ENCODE measurements around the gene EIF5B. TPM values are rescaled to one million over a fixed set of nuclear protein-coding genes. Genes with fewer than 3 reads are reported as not detected.
"Not testable (repeated sequence)": the region's sequence is repeated elsewhere in the genome, so short reads cannot be mapped to it uniquely, and the experiment has no call there.

The EIF5B gene
- total and polyA plus RNA-seq, 9 donors = 19.8 to 60.6 (median 53.0) TPM

DNA sequence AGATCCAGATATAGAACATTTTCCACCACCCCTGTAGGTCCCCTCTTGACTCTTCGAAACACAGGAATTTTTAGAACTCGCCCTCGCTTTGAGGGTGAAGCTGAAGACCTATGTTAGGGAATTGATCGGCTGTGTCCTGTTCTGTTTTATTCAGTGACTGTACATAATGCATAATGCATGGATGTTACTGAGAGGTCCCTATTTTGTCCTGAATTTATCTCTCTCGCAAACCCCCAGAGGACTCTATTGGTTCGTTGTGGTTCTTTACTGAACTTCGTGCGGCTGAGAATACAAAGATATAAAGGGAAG, 431 bp upstream of the EIF5B start:
- Histone ChIP-seq H3K4me3 (ENCODE audit: low read length) (peak overlapping the region; percentile 89), H3K36me3 (ENCODE audit: control insufficient read depth, insufficient read depth, low read length) (peaks cover 8% of the 10 kb centered on the region), H3K27ac (ENCODE audit: low read length) (peak overlapping the region; percentile 98), H3K27me3 (ENCODE audit: control insufficient read depth, insufficient read depth, low read length) (no peaks in the 10 kb centered on the region), H3K4me1 (ENCODE audit: control insufficient read depth, insufficient read depth, low read length) (peaks cover 12% of the 10 kb centered on the region), H3K9me3 (replicated peaks; ENCODE audit: control insufficient read depth, low read depth, low read length) (no peaks in the 10 kb centered on the region)
- no peak for DNase-seq
- WGBS (ENCODE audit: insufficient coverage) = 3% methylated on average over 6 of the region's 8 CpGs

DNA sequence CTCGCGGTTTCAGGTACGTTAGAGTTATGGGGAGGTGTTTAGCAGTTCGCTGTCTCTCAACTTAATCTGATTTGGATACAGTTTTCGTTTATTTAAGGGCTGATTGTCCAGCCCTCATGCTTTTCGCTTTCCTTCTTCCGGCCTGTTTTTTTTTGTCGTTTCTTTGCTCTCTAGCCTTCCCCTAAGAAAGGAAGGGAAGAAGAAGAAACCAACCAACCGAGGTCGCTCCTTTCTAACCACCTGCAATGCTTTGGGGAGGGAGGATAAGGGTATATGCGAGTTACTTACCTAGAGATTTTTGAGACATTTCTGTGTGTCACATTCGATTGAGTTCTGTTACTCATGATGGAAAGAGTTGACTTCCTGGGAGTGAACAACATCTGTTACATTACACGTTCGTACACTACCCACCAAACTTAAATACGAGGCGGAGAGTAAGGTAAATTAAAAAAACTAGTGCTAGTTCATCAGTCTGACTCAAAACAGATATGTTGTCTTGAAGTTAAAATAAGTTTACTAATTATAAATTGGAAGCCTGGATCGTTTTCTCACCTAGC, 918 bp downstream of the EIF5B start:
- WGBS (ENCODE audit: insufficient coverage) = 80% methylated on average over 1 of the region's 17 CpGs
- peak overlapping the region; percentile 98 for H3K27ac ChIP-seq (ENCODE audit: low read length)
- DNase-seq = peak; percentile 15
- H3K9me3 ChIP-seq (replicated peaks; ENCODE audit: control insufficient read depth, low read depth, low read length) = no peaks in the 10 kb centered on the region
- no peaks in the 10 kb centered on the region for H3K27me3 ChIP-seq (ENCODE audit: control insufficient read depth, insufficient read depth, low read length)
- no peaks in the 10 kb centered on the region for H3K36me3 ChIP-seq (ENCODE audit: control insufficient read depth, insufficient read depth, low read length)
- peaks cover 12% of the 10 kb centered on the region for H3K4me1 ChIP-seq (ENCODE audit: control insufficient read depth, insufficient read depth, low read length)
- peak overlapping the region; percentile 89 for H3K4me3 ChIP-seq (ENCODE audit: low read length)

DNA sequence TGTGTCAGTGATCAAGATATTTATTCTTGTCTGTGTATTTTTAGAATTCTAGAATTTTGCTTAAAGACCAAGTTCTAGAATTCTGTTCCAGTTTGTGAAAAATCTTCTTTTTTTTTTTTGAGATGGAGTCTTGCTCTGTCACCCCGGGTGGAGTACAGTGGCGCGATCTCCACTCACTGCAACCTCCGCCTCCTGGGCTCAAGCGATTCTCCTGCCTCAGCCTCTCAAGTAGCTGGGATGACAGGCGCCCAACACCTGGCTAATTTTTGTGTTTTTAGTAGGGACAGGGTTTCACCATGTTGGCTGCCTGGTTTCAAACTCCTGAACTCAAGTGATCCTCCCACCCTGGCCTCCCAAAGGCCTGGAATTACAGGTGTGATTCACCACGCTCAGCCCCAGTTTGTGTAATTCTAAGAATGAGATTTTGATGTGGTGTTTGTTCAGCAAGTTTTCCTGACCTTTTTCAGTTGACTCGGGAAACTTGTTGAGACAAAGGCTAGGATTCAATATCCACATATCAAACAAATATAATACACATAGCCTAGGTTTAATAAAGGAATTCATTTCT, 3.6 kb downstream of the EIF5B start:
- H3K27ac ChIP-seq (ENCODE audit: low read length) = no peak overlapping the region
- no CpG with 5 or more reads among the region's 8 CpGs for WGBS (ENCODE audit: insufficient coverage)
- H3K4me3 ChIP-seq (ENCODE audit: low read length) = no peak overlapping the region
- DNase-seq = no peak
- H3K4me1 ChIP-seq (ENCODE audit: control insufficient read depth, insufficient read depth, low read length) = peaks cover 8% of the 10 kb centered on the region
- H3K36me3 ChIP-seq (ENCODE audit: control insufficient read depth, insufficient read depth, low read length) = no peaks in the 10 kb centered on the region
- H3K9me3 ChIP-seq (replicated peaks; ENCODE audit: control insufficient read depth, low read depth, low read length) = no peaks in the 10 kb centered on the region
- no peaks in the 10 kb centered on the region for H3K27me3 ChIP-seq (ENCODE audit: control insufficient read depth, insufficient read depth, low read length)

DNA sequence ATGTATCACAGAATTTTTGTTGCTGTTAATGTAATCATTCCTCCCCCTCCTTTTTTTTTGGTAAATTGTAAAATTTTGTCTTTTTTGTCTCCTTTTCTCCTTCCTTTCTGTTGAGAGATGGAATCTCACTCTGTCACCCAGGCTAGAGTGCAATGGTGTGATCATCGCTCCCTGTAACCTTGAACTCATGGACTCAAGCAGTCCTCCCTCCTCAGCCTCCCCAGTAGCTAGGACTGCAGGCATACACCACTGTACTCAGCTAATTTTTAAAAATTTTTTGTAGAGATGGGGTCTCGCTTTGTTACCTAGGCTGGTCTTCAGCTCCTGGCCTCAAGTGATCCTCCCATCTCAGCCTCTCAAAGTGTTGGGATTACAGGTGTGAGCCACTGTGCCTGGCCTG, 5.3 kb downstream of the EIF5B start:
- Histone ChIP-seq H3K4me3 (ENCODE audit: low read length) (no peak overlapping the region), H3K27me3 (ENCODE audit: control insufficient read depth, insufficient read depth, low read length) (no peaks in the 10 kb centered on the region), H3K9me3 (replicated peaks; ENCODE audit: control insufficient read depth, low read depth, low read length) (no peaks in the 10 kb centered on the region), H3K4me1 (ENCODE audit: control insufficient read depth, insufficient read depth, low read length) (peaks cover 8% of the 10 kb centered on the region), H3K27ac (ENCODE audit: low read length) (no peak overlapping the region), H3K36me3 (ENCODE audit: control insufficient read depth, insufficient read depth, low read length) (no peaks in the 10 kb centered on the region)
- no CpG with 5 or more reads among the region's 2 CpGs for WGBS (ENCODE audit: insufficient coverage)
- DNase-seq = no peak

DNA sequence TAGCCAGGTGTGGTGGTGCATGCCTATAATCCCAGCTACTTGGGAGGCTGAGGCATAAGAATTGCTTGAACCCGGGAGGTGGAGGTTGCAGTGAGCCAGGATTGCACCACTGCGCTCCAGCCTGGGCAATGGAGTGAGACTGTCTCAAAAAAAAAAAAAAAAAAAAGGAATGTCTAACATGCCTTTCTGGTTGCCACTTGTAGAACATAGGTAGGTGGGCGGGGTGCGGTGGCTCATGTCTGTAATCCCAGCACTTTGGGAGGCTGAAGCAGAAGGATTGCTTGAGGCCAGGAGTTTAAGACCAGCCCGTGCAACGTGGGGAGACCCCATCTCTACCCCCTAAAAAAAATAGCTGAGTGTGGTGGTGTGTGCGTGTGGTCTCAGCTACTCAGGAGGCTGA, 8.3 kb downstream of the EIF5B start:
- not testable (repeated sequence) for DNase-seq; H3K36me3 ChIP-seq (ENCODE audit: control insufficient read depth, insufficient read depth, low read length)
- 93% methylated on average over 2 of the region's 7 CpGs for WGBS (ENCODE audit: insufficient coverage)

DNA sequence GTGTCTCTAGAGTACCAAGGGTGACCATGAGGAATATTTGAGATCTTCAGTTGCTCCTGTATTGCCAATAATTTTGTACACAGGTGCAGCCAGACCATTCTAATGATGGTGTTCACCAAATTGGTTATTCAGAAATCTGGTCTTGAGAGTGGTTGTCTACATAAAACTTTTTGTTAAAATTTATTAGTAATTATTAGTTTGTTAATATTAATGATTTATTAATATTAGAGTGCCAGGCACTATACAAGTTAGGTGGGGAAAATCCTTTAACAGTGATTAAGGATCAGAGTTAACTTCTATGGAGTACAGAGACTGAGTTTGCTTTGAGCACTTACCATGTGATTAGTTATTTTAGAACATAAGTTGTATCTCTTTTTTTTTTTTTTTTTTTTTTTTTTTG, 9.0 kb downstream of the EIF5B start:
- Histone ChIP-seq H3K4me3 (ENCODE audit: low read length) (no peak overlapping the region), H3K4me1 (ENCODE audit: control insufficient read depth, insufficient read depth, low read length) (no peaks in the 10 kb centered on the region), H3K27ac (ENCODE audit: low read length) (no peak overlapping the region), H3K36me3 (ENCODE audit: control insufficient read depth, insufficient read depth, low read length) (no peaks in the 10 kb centered on the region), H3K27me3 (ENCODE audit: control insufficient read depth, insufficient read depth, low read length) (no peaks in the 10 kb centered on the region), H3K9me3 (replicated peaks; ENCODE audit: control insufficient read depth, low read depth, low read length) (no peaks in the 10 kb centered on the region)
- no peak for DNase-seq

More for the DNA sequence above, 8.3 kb downstream of the EIF5B start:
- H3K27me3 ChIP-seq (ENCODE audit: control insufficient read depth, insufficient read depth, low read length); H3K4me1 ChIP-seq (ENCODE audit: control insufficient read depth, insufficient read depth, low read length); H3K4me3 ChIP-seq (ENCODE audit: low read length); H3K9me3 ChIP-seq (replicated peaks; ENCODE audit: control insufficient read depth, low read depth, low read length); H3K27ac ChIP-seq (ENCODE audit: low read length): not testable (repeated sequence)

DNA sequence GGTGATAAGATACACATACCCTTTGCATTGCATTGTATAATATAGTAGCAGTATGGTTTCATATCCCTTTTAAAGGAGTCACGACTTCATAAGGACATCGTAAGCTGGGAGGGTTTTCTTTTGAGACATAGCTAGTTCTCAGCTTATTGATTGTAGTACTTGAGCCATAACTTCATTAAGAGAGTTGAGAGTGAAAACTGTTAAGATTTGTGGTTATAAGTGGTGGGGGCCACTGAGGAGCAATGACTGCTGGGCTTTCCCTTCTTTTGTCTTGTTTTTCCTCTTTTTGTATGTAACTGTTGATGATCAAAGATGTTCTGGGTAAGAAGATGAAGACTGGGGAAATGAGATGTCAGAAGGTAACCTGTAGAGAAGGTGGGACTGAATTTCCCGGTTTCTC, 11.0 kb downstream of the EIF5B start:
- no peaks in the 10 kb centered on the region for H3K36me3 ChIP-seq (ENCODE audit: control insufficient read depth, insufficient read depth, low read length)
- no peak overlapping the region for H3K27ac ChIP-seq (ENCODE audit: low read length)
- no peak overlapping the region for H3K4me3 ChIP-seq (ENCODE audit: low read length)
- no peaks in the 10 kb centered on the region for H3K4me1 ChIP-seq (ENCODE audit: control insufficient read depth, insufficient read depth, low read length)
- no peak for DNase-seq
- no peaks in the 10 kb centered on the region for H3K9me3 ChIP-seq (replicated peaks; ENCODE audit: control insufficient read depth, low read depth, low read length)
- no peaks in the 10 kb centered on the region for H3K27me3 ChIP-seq (ENCODE audit: control insufficient read depth, insufficient read depth, low read length)
- WGBS (ENCODE audit: insufficient coverage) = no CpG with 5 or more reads among the region's 3 CpGs

DNA sequence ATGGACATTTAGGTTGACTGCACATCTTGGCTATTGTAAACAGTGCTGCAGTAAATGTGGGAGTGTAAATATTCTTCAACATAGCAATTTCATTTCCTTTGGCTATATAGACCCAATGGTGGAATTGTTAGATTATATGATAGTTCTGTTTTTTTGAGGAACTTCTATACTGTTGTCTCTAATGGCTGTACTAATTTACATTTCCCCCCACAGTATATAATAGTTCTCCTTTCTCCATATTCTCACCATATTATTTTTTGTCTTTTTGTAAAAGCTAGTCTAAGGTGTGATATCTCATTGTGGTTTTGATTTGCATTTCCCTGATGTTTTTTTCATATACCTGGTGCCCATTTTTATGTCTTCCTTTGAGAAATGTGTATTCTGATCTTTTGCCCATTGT, 13.0 kb downstream of the EIF5B start:
- Histone ChIP-seq H3K36me3 (ENCODE audit: control insufficient read depth, insufficient read depth, low read length) (no peaks in the 10 kb centered on the region), H3K27ac (ENCODE audit: low read length) (no peak overlapping the region), H3K9me3 (replicated peaks; ENCODE audit: control insufficient read depth, low read depth, low read length) (no peaks in the 10 kb centered on the region), H3K4me1 (ENCODE audit: control insufficient read depth, insufficient read depth, low read length) (no peaks in the 10 kb centered on the region), H3K4me3 (ENCODE audit: low read length) (no peak overlapping the region), H3K27me3 (ENCODE audit: control insufficient read depth, insufficient read depth, low read length) (no peaks in the 10 kb centered on the region)
- no peak for DNase-seq

DNA sequence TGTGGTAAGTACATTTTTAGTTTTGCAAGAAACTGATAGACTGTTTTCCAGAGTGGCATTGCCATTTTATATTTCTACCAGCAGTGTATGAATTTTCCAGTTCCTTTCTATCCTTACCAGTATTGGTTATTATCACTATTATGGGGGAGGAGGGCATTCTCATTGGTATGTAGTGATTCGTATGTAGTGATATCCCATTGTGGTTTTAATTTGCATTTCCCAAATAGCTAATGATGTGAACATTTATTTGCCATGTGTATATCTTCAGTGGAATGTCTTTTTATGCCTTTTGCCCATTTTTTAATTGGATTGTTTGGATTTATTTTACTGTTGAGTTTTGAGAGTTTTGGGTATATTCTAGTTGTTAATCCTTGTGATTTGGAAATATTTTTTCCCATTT, 16.9 kb downstream of the EIF5B start:
- no peaks in the 10 kb centered on the region for H3K9me3 ChIP-seq (replicated peaks; ENCODE audit: control insufficient read depth, low read depth, low read length)

DNA sequence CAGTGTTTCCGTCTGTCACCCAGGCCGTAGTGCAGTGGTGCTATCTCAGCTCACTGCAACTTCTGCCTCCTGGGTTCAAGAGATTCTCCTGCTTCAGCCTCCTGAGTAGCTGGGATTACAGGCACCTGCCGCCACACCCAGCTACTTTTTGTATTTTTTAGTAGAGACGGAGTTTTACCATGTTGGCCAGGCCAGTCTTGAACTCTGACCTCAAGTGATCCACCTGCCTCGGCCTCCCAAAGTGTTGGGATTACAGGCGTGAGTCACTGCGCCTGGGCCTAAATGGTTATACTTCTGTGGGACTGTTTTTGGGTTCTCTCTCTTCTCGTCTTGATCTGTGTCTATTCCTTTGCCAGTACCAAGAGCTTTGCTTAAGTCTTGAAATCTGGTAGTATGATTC, 17.6 kb downstream of the EIF5B start:
- H3K36me3 ChIP-seq (ENCODE audit: control insufficient read depth, insufficient read depth, low read length); DNase-seq; H3K9me3 ChIP-seq (replicated peaks; ENCODE audit: control insufficient read depth, low read depth, low read length); H3K4me3 ChIP-seq (ENCODE audit: low read length); H3K4me1 ChIP-seq (ENCODE audit: control insufficient read depth, insufficient read depth, low read length); H3K27ac ChIP-seq (ENCODE audit: low read length); H3K27me3 ChIP-seq (ENCODE audit: control insufficient read depth, insufficient read depth, low read length): not testable (repeated sequence)
- 90% methylated on average over 3 of the region's 8 CpGs for WGBS (ENCODE audit: insufficient coverage)

More for the DNA sequence above, 16.9 kb downstream of the EIF5B start:
- H3K27me3 ChIP-seq (ENCODE audit: control insufficient read depth, insufficient read depth, low read length) = no peaks in the 10 kb centered on the region
- no peak overlapping the region for H3K4me3 ChIP-seq (ENCODE audit: low read length)
- H3K27ac ChIP-seq (ENCODE audit: low read length) = no peak overlapping the region
- H3K4me1 ChIP-seq (ENCODE audit: control insufficient read depth, insufficient read depth, low read length) = no peaks in the 10 kb centered on the region
- no CpG with 5 or more reads among the region's 1 CpG for WGBS (ENCODE audit: insufficient coverage)
- H3K36me3 ChIP-seq (ENCODE audit: control insufficient read depth, insufficient read depth, low read length) = no peaks in the 10 kb centered on the region
- no peak for DNase-seq

DNA sequence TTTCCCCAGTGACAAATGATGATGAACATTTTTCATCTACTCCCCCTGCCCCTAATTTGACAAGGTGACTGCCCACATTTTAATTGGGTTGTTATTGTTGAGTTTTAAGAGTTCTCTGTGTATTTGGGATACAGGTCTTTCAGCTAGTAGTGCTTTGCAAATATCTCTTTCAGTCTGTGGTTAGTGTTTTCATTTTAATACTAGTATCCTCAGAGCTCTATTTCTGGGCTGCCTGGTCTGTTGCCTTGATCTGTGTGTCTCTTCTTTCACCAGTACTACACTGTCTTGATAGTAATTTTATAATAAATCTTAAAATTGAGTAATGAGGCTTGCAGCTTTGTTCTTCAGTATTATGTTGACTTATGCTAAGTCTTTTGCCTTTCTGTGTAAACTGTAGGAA, 19.7 kb downstream of the EIF5B start:
- Histone ChIP-seq H3K9me3 (replicated peaks; ENCODE audit: control insufficient read depth, low read depth, low read length) (no peaks in the 10 kb centered on the region), H3K4me3 (ENCODE audit: low read length) (no peak overlapping the region), H3K4me1 (ENCODE audit: control insufficient read depth, insufficient read depth, low read length) (no peaks in the 10 kb centered on the region)

More for the DNA sequence above, 19.7 kb downstream of the EIF5B start:
- no peak for DNase-seq
- Histone ChIP-seq H3K27ac (ENCODE audit: low read length) (no peak overlapping the region), H3K36me3 (ENCODE audit: control insufficient read depth, insufficient read depth, low read length) (peaks cover 2% of the 10 kb centered on the region), H3K27me3 (ENCODE audit: control insufficient read depth, insufficient read depth, low read length) (no peaks in the 10 kb centered on the region)

Measured in muscle of leg (tissue), 11 donors.